IPS-NIHi11 (cell line): ENCODE measurements around the gene PKP4.
"Not testable (repeated sequence)": the region's sequence is repeated elsewhere in the genome, so short reads cannot be mapped to it uniquely, and the experiment has no call there.

Source experiments
- DNase-seq: peaks from one replicate; pipeline ENCODE4 v3.0.0; 2012; ENCODE audit warnings: mixed read lengths, low spot score

Gene PKP4

GRCh38 chr2:158464426-158465281, 7.9 kb downstream of the PKP4 start:
- DNase-seq: peak; percentile 29

DNA sequence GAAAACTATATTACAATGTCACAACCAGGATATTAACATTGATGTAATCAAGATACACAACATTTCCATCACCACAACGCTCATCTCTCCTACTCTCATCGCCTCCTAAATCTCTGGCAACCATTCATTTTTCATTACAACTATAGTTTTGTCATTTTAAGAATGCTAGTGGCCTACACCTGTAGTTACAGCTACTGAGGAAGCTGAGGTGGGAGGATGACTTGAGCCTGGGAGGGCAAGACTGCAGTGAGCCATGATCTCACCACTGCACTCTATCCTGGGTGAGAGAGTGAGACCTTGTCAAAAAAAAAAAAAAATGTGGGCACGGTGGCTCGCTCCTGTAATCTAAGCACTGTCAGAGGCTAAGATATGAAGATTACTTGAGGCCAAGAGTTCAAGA, 10.5 kb downstream of the PKP4 start:
- DNase-seq: no peak

- not testable (repeated sequence) for DNase-seq
These were observed 16.1 kb downstream of the PKP4 start for GRCh38 chr2:158472829-158473228.

- DNase-seq: not testable (repeated sequence)
These were observed 16.5 kb downstream of the PKP4 start for GRCh38 chr2:158473300-158473699.

- no peak for DNase-seq
These were observed 17.1 kb downstream of the PKP4 start for GRCh38 chr2:158473719-158474392.

DNA sequence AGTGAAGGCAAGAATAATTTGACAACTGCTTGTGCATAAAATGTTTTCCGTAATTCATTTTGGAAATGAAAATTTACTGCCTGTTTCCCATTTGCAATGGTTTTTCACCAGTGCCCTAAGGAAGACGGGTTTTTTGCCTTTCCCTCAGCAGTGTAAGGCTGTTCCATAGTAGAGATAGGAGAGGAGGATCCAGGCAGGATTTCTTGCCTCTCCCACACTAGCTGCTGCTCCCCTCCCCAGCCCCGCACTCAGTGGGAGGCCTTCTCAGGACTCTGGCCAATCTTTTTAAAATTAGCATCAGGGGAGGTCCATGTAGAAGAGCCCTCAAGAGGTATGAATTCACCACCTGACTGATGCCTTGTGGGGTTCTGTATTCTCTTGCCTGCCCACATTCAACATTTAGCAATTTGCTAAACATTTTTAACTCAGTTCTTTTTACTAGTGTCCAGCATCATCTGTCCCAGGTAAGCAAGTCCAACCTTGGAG, 17.8 kb downstream of the PKP4 start:
- not testable (repeated sequence) for DNase-seq

- no peak for DNase-seq
These were observed 20.4 kb downstream of the PKP4 start for GRCh38 chr2:158477202-158477601.

GRCh38 chr2:158478237-158478636, 21.5 kb downstream of the PKP4 start:
- DNase-seq: no peak

DNA sequence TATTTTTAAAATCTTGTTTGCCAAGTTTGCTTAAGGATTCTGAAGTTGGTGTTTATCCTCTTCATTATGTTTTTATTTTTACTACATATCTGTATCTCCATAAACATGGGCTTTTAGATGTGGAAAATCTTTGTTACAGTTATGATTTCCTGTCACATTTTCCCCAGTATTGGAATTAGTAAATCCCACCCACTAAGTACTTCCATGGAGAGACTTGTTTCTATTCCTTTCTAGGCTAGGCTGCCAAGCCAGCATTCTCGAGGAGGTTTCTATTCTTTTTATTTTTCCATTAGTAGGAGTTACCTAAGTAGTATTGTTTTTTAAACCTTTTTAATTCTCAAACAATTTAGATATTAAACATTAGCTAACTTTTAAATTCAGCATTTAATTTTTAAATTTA, 22.1 kb downstream of the PKP4 start:
- DNase-seq: no peak

GRCh38 chr2:158481116-158481515, 24.4 kb downstream of the PKP4 start:
- no peak for DNase-seq

- DNase-seq: no peak
These were observed 25.8 kb downstream of the PKP4 start for GRCh38 chr2:158482594-158482993.

DNA sequence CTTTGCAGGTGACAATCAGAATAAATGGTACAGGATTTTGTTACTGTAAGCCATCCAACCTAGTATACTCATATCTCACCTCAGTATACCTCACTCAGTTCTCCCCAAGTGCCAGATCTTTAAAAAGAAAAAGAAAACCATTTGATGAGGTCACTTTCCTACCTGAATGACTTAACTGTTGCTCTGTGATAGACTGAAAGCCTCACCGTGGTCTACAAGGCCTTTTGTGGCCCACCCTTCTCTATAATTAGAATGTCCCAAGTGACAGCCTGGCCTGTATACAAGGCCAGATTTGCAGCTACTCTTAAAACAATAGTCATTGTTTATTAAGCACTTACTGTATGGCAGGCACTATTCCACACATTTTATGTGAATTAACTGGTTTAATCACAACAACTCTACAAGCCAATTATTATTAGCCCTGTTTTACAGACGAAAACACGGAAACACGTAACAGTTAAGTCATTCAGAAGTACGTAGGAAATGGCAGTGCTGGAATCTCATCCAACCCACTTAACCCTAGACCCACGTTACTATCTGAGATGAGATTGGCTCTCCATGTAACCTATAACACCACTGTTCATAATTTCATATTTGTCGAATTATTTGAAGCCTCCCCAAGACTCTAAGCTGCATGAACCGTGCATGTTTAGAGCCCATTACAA, 28.3 kb downstream of the PKP4 start:
- DNase-seq: no peak

DNA sequence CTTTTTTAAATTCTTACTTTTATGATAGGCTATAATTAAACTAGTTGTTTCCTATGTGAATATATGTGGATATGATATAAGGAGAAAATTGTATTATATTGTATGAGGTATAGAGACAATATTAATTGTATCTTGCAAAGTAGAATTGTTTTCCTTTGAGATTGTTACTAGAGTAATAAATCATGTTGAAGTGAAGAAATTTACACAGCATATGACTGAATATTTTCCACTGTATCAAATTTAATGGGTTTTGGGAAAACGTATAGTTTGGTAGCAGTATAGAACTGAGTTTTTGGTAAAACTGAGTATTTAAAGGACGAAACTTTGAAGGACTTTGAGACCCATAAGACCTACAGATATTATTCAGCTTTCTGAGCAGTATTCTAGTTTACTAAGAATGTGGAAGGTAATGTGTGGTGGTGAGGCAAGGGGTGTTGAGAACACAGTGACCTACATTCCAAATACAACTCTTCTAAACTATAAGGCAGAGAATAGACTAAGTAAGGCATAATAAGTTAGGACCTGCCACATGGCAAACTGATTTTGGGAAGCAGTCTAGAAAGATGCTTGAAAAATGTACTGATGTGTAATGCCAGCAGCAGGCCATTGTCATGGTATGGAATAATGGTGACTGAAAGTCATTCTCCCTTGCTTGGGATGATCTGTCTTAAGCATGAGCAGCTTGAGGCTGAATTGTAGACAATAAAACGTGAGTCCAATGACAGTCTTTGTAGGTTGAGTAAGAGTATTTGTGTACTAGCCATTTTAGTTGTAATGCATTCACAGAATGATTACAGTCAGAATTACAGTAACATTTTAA, 29.6 kb downstream of the PKP4 start:
- no peak for DNase-seq

DNA sequence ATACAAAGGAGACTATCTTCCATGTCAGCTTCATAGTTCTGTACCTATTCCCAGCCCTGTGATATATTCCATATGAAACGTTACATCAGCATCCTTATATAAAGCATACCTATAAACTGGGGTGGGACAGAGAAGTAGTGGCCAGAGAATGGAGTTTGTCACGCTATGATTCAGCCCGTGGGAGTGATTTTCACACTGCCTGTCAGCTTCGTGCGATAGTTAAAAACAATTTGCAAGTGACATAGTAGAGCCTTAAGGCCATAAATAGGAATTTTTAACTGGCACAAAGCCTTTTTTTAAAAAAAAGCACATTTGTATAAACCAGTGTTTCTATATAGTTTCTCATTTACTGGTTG, 30.2 kb downstream of the PKP4 start:
- no peak for DNase-seq

GRCh38 chr2:158487419-158487818, 30.7 kb downstream of the PKP4 start:
- no peak for DNase-seq

GRCh38 chr2:158488442-158489216, 31.9 kb downstream of the PKP4 start:
- DNase-seq: no peak

GRCh38 chr2:158489366-158490112, 32.8 kb downstream of the PKP4 start:
- peak; percentile 21 for DNase-seq

- no peak for DNase-seq
These were observed 34.3 kb downstream of the PKP4 start for GRCh38 chr2:158491072-158491471.

- no peak for DNase-seq
These were observed 36.7 kb downstream of the PKP4 start for GRCh38 chr2:158493458-158493857.

GRCh38 chr2:158495175-158495574, 38.4 kb downstream of the PKP4 start:
- no peak for DNase-seq
